IMR-90 (cell line): Measurements from ENCODE around the gene LCA5. TPM values are rescaled to one million over a fixed set of nuclear protein-coding genes. Genes with fewer than 3 reads are reported as not detected.
A peak's percentile ranks its signal among the peaks of the same experiment; 100 is the strongest.

Experiments used
- ATAC-seq: fragments of 200-7000 bp; cut with Tn5 transposase; 2 replicates; pipeline ENCODE4 v1.9.1; 2020; ENCODE audit warnings: low read depth, mild to moderate bottlenecking, moderate library complexity
- BruUV-seq: library from RNA; stranded (reverse); fragments of 400-500 nt; replicated peaks from 2 replicates; lab custom pipeline; 2021; lab: Mats Ljungman, UMichigan
- CTCF ChIA-PET: fragments of 300-600 bp; formaldehyde crosslinking; extraction: SDS; loops from one replicate; lab custom pipeline; 2021; ENCODE audit warnings: antibody characterized with exemption; lab: Yijun Ruan, JAX
- POLR2A ChIA-PET: fragments of 300-600 bp; sonication (Branson Sonifier 250); formaldehyde crosslinking; loops from one replicate; lab custom pipeline; 2022; ENCODE audit warnings: antibody characterized with exemption; ENCODE audit not compliant: unreplicated experiment; lab: Charles Lee
- DNase-seq: peaks from one replicate; pipeline ENCODE4 v3.0.0; 2013
- H2AFZ ChIP-seq: replicated peaks from 2 replicates; pipeline ENCODE3; 2013; ENCODE audit warnings: low read length, mild to moderate bottlenecking; ENCODE audit not compliant: poor library complexity
- H2AK5ac ChIP-seq: 2 replicates; pipeline ENCODE4 v1.6.1; 2013; ENCODE audit warnings: low read depth, low read length, inconsistent platforms
- H2AK9ac ChIP-seq: replicated peaks from 2 replicates; pipeline ENCODE3; 2013; ENCODE audit warnings: mild to moderate bottlenecking, low read depth, low read length, moderate library complexity; ENCODE audit not compliant: poor library complexity
- H2BK120ac ChIP-seq: 2 replicates; pipeline ENCODE4 v1.6.1; 2013; ENCODE audit warnings: low read depth, low read length, inconsistent platforms
- H2BK15ac ChIP-seq: 3 replicates; pipeline ENCODE4 v1.6.1; 2013; ENCODE audit warnings: low read depth, low read length, inconsistent platforms
- H2BK20ac ChIP-seq: 2 replicates; pipeline ENCODE4 v1.6.1; 2013; ENCODE audit warnings: low read depth, mild to moderate bottlenecking, inconsistent platforms, low read length, moderate library complexity
- H2BK5ac ChIP-seq: 2 replicates; pipeline ENCODE4 v1.6.1; 2013; ENCODE audit warnings: mild to moderate bottlenecking, low read depth, low read length, inconsistent platforms; ENCODE audit not compliant: poor library complexity, severe bottlenecking
- H3K14ac ChIP-seq: replicated peaks from 2 replicates; pipeline ENCODE4 v1.6.1; 2013; ENCODE audit warnings: low read depth, low read length, inconsistent platforms
- H3K18ac ChIP-seq: 2 replicates; pipeline ENCODE4 v1.6.1; 2013; ENCODE audit warnings: low read depth, low read length, control low read depth
- H3K23ac ChIP-seq: 2 replicates; pipeline ENCODE4 v1.6.1; 2013; ENCODE audit warnings: low read depth, low read length, inconsistent platforms
- H3K27ac ChIP-seq: 2 replicates; pipeline ENCODE4 v1.5.1; 2013; ENCODE audit warnings: mild to moderate bottlenecking, control low read depth, low read length; ENCODE audit not compliant: insufficient read depth
- H3K27me3 ChIP-seq: 2 replicates; pipeline ENCODE4 v1.6.1; 2013; ENCODE audit warnings: low read length; ENCODE audit not compliant: control insufficient read depth, insufficient read depth
- H3K36me3 ChIP-seq: 2 replicates; pipeline ENCODE4 v1.6.1; 2013; ENCODE audit warnings: low read length, mixed read lengths; ENCODE audit not compliant: control insufficient read depth, insufficient read depth
- H3K4ac ChIP-seq: 2 replicates; pipeline ENCODE4 v1.6.1; 2013; ENCODE audit warnings: low read depth, low read length, inconsistent platforms
- H3K4me1 ChIP-seq: 2 replicates; pipeline ENCODE4 v1.6.1; 2013; ENCODE audit warnings: low read length, mixed read lengths; ENCODE audit not compliant: control insufficient read depth, insufficient read depth
- H3K4me2 ChIP-seq: 2 replicates; pipeline ENCODE4 v1.6.1; 2013; ENCODE audit warnings: low read depth, mild to moderate bottlenecking, control low read depth, low read length, moderate library complexity
- H3K4me3 ChIP-seq: 2 replicates; pipeline ENCODE4 v1.5.1; 2013; ENCODE audit warnings: low read depth, mild to moderate bottlenecking, control low read depth, low read length, moderate library complexity; ENCODE audit not compliant: insufficient read depth
- H3K56ac ChIP-seq: 2 replicates; pipeline ENCODE4 v1.6.1; 2013; ENCODE audit warnings: low read length, inconsistent platforms; ENCODE audit not compliant: insufficient read depth; ENCODE audit errors: extremely low read depth
- H3K79me1 ChIP-seq, 2 experiments: 2 replicates each; pipeline ENCODE4 v1.6.1; 2013; ENCODE audit warnings: low read length in 2 of 2, inconsistent platforms in 1 of 2, low read depth in 1 of 2
- H3K9ac ChIP-seq: 2 replicates; pipeline ENCODE4 v1.6.1; 2013; ENCODE audit warnings: low read depth, low read length, control low read depth
- H3K9me1 ChIP-seq: 2 replicates; pipeline ENCODE4 v1.6.1; 2013; ENCODE audit warnings: low read length, inconsistent platforms; ENCODE audit not compliant: insufficient read depth
- H3K9me3 ChIP-seq: 2 replicates; pipeline ENCODE4 v1.6.1; 2013; ENCODE audit warnings: low read length; ENCODE audit not compliant: control insufficient read depth, insufficient read depth
- H4K20me1 ChIP-seq: 2 replicates; pipeline ENCODE4 v1.6.1; 2013; ENCODE audit warnings: low read length, inconsistent platforms; ENCODE audit not compliant: insufficient read depth
- H4K5ac ChIP-seq: 2 replicates; pipeline ENCODE4 v1.6.1; 2013; ENCODE audit warnings: mild to moderate bottlenecking, low read depth, low read length, control low read depth
- H4K8ac ChIP-seq, 2 experiments: 2 replicates each; pipeline ENCODE4 v1.6.1; 2013; ENCODE audit warnings: low read depth in 2 of 2, low read length in 2 of 2, control low read depth in 1 of 2, inconsistent platforms in 1 of 2
- H4K91ac ChIP-seq: 2 replicates; pipeline ENCODE4 v1.6.1; 2013; ENCODE audit warnings: low read depth, low read length, inconsistent platforms; ENCODE audit not compliant: insufficient read depth
- CHD1 ChIP-seq: IDR thresholded peaks from 2 replicates; pipeline ENCODE4 v1.6.1; 2012; ENCODE audit warnings: low read depth, low read length, improper control_type of control experiment
- RAD21 ChIP-seq: IDR thresholded peaks from 2 replicates; pipeline ENCODE4 v1.6.1; 2012; ENCODE audit warnings: low read length, improper control_type of control experiment
- SMC3 ChIP-seq: fragments of 150-350 bp; IDR thresholded peaks from 2 replicates; pipeline ENCODE4 v1.6.1; 2016; ENCODE audit warnings: low read depth, mild to moderate bottlenecking, antibody characterized with exemption, low read length, moderate library complexity
- WGBS, 2 experiments: methylation state at CpG; one replicate each; pipeline versions ENCODE4 v1.1.5 to v1.1.7; 2013; ENCODE audit warnings: missing lambda C conversion rate in 2 of 2; ENCODE audit not compliant: insufficient read length in 1 of 2; ENCODE audit errors: extremely low coverage in 2 of 2; 5-methylcytosine and 5-hydroxymethylcytosine counted together
- dilution Hi-C: fragments of 300-500 bp; cut with HindIII; formaldehyde crosslinking; loops from one replicate; pipeline ENCODE4 v1.14.3; 2018; ENCODE audit warnings: low sequenced_read_pairs; ENCODE audit not compliant: unreplicated experiment
- in situ Hi-C: fragments of 300-500 bp; cut with MboI; formaldehyde crosslinking; loops from 3 replicates; pipeline ENCODE4 v1.14.3; 2019; ENCODE audit warnings: low sequenced_read_pairs, inconsistent platforms, mixed read lengths
- intact Hi-C: fragments of 100-400 bp; cut with micrococcal nuclease; formaldehyde crosslinking; loops from 2 replicates; pipeline ENCODE4 v1.10.0; 2022
- polyA plus RNA-seq, 3 experiments: library from polyadenylated mRNA; depleted of rRNA; stranded (reverse); fragments of >200 nt; gene quantifications; 2 replicates each; pipeline ENCODE4 v1.2.3, GENCODE V29; 2012; ENCODE audit warnings: low replicate concordance in 1 of 3
- total RNA-seq: library from RNA; depleted of rRNA; stranded (reverse); fragments of >200 nt; gene quantifications from 2 replicates; pipeline ENCODE4 v1.2.3, GENCODE V29; 2012
- TF ChIP-seq, protein P1 (sequence below): fragments of 150-350 bp; IDR thresholded peaks from 2 replicates; pipeline ENCODE4 v1.6.1; 2016; ENCODE audit warnings: low read depth, mild to moderate bottlenecking, low read length, moderate library complexity, borderline replicate concordance
- TF ChIP-seq, protein P2 (sequence below): conservative IDR thresholded peaks from 2 replicates; pipeline ENCODE4 v1.5.1; 2012; ENCODE audit warnings: mild to moderate bottlenecking, low read depth, low read length, improper control_type of control experiment

LCA5 gene
- total and polyA plus RNA-seq, 2 of the 4 experiments (the other 2 are of a cell fraction), result 1.2 to 2.0 TPM

DNA sequence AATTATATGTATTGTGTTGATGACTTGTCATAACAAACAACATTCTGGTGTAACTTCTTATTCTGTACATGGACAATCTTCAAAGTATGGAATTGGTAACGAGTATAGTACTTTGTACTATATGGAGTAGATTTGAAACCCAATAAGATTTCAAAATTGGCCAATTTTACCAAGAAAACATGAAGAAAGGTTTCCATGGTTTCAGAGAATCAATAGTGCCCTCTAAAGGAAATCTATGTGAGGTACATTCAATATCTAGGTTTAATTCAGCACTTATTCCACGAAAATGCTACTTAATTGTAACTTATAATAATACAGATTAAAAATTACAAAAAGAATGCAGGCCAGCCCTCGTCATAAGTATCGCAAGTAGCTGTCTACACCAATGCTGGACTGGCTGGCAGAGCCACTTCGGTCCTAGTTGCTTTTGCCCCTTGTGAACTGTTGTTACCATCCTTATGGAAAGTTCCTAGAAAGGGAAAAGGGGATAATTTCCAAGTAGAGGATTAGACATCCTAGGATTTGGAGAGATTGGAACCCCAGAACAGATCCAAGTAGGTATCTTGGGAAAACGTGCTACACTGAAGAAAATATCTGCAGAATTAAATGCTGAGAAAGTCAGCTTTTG, 70.9 kb downstream of the LCA5 start:
- H2BK15ac ChIP-seq, result no peak overlapping the region
- intact Hi-C loops, result loop anchor here (5.0 to 10.0 kb wide), 3 partner anchors 389 to 632 kb away; partner anchors contain the start of gene PHIP
- no peaks in the 10 kb centered on the region for H4K20me1 ChIP-seq
- dilution Hi-C loops, result no loop called here
- peaks cover 4% of the 10 kb centered on the region for H3K4me1 ChIP-seq
- H2BK5ac ChIP-seq, result no peak overlapping the region
- H3K4me3 ChIP-seq, result no peak overlapping the region
- peak; percentile 39 for DNase-seq
- 14% methylated on average over 1 of the region's 6 CpGs; no CpG with 5 or more reads in 1 of the 2 experiments for WGBS, 2 experiments
- no peak overlapping the region for H3K23ac ChIP-seq
- no peaks in the 10 kb centered on the region for H3K36me3 ChIP-seq
- H3K14ac ChIP-seq, result no peak overlapping the region
- no peaks in the 10 kb centered on the region for H3K79me1 ChIP-seq
- no peak overlapping the region for H2AK5ac ChIP-seq
- H4K8ac ChIP-seq, result no peak overlapping the region
- H3K9me1 ChIP-seq, result no peaks in the 10 kb centered on the region
- H2AFZ ChIP-seq, result no peak overlapping the region
- in situ Hi-C loops, result no loop called here
- ChIA-PET POLR2A (interaction anchor here (0.6 kb wide), 1 partner anchor 10 kb away, joined by 4 read pairs; no protein-coding TSS in a partner anchor), CTCF (interaction anchor here (1.3 kb wide), 1 partner anchor 17 kb away, joined by 3 read pairs; no protein-coding TSS in a partner anchor)
- H3K18ac ChIP-seq, result no peak overlapping the region
- no TSS peak for BruUV-seq
- H2BK120ac ChIP-seq, result no peak overlapping the region
- no peak overlapping the region for H4K91ac ChIP-seq
- no peak overlapping the region for H3K4me2 ChIP-seq
- TF ChIP-seq CHD1 (no peak), SMC3 (peak; percentile 38; the same call in 1 of the 2 replicates), RAD21 (peak; percentile 61)
- TF ChIP-seq, protein P1, sequence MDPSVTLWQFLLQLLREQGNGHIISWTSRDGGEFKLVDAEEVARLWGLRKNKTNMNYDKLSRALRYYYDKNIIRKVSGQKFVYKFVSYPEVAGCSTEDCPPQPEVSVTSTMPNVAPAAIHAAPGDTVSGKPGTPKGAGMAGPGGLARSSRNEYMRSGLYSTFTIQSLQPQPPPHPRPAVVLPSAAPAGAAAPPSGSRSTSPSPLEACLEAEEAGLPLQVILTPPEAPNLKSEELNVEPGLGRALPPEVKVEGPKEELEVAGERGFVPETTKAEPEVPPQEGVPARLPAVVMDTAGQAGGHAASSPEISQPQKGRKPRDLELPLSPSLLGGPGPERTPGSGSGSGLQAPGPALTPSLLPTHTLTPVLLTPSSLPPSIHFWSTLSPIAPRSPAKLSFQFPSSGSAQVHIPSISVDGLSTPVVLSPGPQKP, result no peak
- TF ChIP-seq, protein P2, sequence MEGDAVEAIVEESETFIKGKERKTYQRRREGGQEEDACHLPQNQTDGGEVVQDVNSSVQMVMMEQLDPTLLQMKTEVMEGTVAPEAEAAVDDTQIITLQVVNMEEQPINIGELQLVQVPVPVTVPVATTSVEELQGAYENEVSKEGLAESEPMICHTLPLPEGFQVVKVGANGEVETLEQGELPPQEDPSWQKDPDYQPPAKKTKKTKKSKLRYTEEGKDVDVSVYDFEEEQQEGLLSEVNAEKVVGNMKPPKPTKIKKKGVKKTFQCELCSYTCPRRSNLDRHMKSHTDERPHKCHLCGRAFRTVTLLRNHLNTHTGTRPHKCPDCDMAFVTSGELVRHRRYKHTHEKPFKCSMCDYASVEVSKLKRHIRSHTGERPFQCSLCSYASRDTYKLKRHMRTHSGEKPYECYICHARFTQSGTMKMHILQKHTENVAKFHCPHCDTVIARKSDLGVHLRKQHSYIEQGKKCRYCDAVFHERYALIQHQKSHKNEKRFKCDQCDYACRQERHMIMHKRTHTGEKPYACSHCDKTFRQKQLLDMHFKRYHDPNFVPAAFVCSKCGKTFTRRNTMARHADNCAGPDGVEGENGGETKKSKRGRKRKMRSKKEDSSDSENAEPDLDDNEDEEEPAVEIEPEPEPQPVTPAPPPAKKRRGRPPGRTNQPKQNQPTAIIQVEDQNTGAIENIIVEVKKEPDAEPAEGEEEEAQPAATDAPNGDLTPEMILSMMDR, result peak; percentile 58
- H2BK20ac ChIP-seq, result no peak overlapping the region
- H3K56ac ChIP-seq, result no peak overlapping the region
- H3K27ac ChIP-seq, result no peak overlapping the region
- peak; percentile 52 for ATAC-seq
- H3K9me3 ChIP-seq, result no peaks in the 10 kb centered on the region
- H4K5ac ChIP-seq, result no peak overlapping the region
- H3K4ac ChIP-seq, result no peak overlapping the region
- peaks cover 3% of the 10 kb centered on the region; the same call in 1 of the 2 replicates for H3K27me3 ChIP-seq
- H2AK9ac ChIP-seq, result no peak overlapping the region
- no peak overlapping the region for H3K9ac ChIP-seq
